HG03442 (cell line): Measurements from ENCODE around the gene ZFP1.

Experiments used
- ATAC-seq: cut with Tn5 transposase; IDR thresholded peaks from one replicate; pipeline ENCODE4 v1.9.1; 2021; ENCODE audit warnings: mild to moderate bottlenecking, moderate library complexity; ENCODE audit not compliant: unreplicated experiment

Gene ZFP1

DNA sequence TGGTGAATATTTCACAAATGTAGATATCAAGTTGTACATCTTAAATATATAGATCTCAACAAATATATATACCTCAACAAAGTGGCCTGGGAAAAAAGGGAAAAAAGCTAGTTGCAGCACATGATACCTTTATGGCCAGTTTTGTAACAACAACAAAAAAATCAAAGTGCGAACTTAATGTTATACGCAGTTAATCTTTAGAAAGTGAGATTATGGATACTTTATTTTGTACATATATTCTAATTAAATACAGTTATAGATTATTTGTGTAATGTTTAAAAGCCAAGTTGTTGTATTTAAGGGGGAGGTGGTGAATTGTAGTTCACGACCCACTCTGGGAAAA lies 385 bp upstream of the ZFP1 start:
- ATAC-seq = no peak

GRCh38 chr16:75151798-75152197 lies 3.5 kb downstream of the ZFP1 start:
- ATAC-seq = no peak

- no peak for ATAC-seq
Observed at GRCh38 chr16:75152635-75153034, 4.3 kb downstream of the ZFP1 start.

DNA sequence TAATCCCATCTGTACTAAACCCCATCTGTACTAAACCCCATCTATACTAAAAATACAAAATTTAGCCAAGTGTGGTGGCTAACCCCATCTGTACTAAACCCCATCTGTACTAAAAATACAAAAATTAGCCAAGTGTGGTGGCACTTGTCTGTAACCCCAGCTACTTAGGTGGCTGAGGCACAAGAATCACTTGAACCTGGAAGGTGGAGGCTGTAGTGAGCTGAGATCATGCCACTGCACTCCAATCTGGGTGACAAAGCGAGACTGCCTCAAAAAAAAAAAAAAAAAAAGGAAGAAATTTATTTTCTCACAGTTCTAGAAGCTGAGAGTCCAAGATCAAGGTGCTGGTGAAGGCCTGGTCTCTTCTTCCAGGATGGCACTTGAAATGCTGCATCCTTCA lies 12.1 kb downstream of the ZFP1 start:
- no peak for ATAC-seq

DNA sequence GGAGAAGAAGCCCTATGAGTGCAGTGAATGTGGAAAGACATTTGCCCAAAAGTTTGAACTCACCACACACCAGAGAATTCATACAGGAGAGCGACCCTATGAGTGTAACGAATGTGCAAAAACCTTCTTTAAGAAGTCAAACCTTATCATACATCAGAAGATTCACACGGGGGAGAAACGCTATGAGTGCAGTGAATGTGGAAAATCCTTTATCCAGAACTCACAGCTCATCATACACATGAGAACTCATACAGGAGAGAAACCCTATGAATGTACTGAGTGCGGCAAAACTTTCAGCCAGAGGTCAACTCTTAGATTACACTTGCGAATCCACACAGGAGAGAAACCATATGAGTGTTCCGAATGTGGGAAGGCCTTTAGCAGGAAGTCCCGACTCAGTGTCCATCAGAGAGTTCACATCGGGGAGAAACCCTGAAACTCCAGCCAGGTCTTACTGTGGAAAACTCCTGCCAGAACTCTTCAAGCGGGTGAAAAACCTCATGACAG lies 21.6 kb downstream of the ZFP1 start:
- ATAC-seq = no peak

DNA sequence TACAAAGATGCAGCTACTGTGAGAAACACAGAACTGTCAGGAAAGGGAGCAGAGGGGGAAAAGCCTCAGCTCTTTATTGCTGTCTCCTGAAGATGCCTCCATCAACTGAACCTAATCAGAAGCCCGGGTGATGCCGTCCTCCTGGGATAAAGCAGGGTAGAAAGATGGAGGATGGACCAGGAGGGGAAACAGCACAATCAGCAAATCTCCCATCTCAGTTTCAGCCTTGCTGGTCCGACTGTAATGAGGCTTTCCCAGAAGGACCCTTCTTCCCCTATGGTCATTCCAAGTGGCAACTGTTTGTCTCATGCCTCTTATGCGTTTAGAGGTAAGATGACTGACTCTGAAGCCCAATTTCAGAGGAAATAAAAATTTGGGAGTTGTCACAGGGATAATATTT lies 24.3 kb downstream of the ZFP1 start:
- ATAC-seq = no peak

DNA sequence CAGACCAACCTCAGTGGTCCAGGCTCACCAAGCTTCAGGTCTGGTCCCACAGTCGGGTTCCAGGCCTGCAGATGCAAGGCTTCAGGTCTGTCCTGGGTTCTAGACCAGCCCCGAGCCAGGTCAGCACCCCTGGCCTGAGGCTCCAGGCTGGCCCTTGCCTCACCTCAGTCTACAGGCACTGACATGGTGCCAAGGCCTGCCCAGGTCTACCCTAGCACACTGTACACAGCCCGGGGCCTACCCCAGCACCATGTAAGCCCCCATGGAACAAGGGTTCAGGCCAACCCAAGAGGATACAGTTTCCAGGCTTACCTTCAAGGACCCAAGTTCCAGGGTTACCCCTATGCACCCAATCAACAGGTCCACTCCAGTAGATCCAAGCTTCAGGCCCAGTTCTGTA lies 26.8 kb downstream of the ZFP1 start:
- ATAC-seq = no peak

DNA sequence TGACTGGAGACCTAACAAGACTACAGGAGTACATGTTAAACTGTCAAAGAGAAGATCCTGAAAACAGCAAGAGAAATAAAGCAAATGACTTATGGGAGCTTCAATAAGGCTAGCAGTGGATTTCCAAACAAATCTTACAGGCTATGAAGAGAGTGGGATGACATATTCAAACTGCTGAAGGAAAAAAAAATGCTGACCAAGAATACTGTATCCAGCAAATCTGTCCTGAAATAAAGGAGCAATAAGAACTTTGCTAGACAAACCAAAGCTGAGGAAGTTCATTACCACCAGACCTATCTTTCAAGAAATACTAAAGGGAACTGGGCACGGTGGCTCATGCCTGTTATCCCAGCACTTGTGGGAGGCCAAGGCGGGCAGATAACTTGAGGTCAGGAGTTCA lies 28.6 kb downstream of the ZFP1 start:
- no peak for ATAC-seq

DNA sequence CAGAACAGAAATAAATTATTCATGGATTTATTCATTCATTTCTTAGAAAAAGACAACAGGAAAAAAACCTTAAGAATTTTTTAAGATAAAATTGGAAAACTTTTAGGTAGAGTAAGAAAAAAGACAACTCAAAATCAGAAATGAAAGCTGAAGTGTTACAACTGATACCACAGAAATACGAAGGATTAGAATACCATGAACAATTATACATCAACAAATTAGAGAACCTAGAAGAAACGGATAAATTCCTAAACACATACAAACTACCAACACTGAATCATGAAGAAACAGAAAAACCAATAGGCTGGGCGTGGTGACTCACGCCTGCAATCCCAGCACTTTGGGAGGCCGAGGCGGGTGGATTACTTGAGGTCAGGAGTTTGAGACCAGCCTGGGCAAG lies 30.9 kb downstream of the ZFP1 start:
- no peak for ATAC-seq

DNA sequence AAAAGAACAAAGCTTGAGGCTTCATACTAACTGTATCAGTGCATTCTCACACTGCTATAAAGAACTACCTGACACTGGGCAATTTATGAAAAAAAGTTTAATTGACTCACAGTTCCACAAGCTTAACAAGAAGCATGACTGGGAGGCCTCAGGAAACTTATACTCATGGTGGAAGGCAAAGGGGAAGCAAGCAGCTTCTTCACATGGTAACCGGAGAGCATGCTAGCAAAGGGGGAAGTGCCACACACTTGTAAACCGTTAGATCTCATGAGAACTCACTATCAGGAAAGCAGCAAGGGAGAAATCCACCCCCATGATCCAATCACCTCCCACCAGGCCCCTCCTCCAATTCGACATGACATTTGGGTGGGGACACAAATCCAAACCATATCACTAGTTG lies 33.3 kb downstream of the ZFP1 start:
- no peak for ATAC-seq

DNA sequence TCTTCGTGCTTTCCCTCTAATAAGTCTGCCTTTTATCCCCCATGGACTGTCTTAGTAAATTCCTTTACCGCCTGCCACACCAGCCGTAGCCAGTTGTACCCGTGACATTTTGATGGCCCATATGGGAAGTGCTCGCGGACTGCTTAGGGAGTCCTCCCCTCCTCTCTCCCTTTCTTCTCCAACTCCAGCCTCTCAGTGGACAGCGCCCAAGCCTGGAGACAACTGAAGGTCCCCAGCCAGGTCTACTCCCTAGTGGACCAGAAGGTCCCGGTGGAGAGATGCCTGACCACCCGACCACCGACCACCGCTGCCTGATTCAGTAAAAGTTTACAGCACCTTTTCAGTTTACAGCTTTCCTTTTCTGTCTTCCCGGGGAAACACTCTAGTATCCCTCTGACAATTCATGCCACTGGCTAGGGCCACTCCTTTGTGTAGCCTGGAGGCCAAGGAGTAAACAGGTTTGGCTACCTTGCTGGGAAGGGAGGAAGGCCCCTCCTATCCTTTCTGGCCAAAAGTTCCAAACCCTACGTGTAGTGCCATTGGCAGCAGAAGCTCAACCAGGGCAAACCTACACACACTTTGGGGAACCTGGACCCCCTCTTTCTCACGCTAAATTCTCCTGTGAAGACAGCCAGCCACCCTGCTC lies 40.6 kb downstream of the ZFP1 start:
- no peak for ATAC-seq

DNA sequence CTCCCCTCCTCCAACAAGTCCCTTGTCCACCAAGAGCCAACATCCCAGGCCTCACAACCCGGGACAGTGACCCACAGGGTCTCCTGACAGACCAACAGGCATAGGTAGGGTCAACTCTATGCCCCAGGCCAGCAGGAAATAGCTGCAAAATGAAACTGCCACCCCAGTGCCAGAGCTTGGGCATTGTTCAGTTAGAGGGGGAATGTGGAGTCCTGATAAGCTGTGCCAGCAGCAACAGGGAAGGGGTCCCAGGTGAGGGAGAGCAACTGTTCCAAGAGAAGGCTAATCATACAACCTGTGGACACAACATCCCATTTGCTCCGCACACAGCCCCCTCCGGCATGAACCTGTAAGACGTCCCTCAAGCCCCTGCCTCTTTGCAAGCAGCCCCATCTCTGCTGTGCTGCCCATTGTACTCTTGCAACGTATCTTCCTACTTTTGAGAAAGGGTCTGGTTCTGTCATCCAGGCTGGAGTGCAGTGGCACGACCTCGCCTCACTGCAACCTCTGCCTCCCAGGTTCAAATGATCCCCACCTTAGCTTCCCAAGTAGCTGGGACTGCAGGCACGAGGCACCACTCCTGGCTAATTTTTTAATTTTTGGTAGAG lies 41.4 kb downstream of the ZFP1 start:
- ATAC-seq = no peak

DNA sequence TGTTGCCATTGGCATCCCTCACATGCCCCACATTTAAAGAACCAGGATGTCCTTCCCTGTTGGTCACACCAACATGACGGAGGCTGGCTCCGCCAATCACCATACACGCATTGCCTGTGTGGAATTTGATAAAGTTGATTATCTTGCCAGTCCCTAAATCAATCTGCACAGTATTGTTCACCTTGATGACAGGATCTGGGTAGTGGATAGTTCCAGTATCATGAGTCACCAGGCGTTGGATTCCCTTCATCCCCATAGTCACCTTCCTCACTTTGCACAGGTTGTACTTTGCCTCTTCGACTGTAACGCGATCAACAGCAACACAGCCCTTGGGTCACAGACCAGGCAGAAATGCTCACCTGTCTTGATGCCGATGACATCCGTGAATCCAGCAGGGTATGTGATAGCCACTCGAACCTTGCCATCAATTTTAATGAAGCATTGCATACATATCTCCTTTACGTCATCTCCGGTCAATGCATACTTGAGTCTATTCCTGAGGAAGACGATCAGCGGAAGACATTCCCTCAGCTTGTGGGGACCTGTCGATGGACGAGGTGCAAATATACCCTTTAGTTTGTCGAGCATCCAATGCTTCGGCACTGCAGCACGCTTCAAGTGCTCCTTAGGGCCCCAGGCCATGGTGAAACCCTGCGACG lies 44.4 kb downstream of the ZFP1 start:
- ATAC-seq = no peak

GRCh38 chr16:75193265-75193650 lies 44.9 kb downstream of the ZFP1 start:
- no peak for ATAC-seq

DNA sequence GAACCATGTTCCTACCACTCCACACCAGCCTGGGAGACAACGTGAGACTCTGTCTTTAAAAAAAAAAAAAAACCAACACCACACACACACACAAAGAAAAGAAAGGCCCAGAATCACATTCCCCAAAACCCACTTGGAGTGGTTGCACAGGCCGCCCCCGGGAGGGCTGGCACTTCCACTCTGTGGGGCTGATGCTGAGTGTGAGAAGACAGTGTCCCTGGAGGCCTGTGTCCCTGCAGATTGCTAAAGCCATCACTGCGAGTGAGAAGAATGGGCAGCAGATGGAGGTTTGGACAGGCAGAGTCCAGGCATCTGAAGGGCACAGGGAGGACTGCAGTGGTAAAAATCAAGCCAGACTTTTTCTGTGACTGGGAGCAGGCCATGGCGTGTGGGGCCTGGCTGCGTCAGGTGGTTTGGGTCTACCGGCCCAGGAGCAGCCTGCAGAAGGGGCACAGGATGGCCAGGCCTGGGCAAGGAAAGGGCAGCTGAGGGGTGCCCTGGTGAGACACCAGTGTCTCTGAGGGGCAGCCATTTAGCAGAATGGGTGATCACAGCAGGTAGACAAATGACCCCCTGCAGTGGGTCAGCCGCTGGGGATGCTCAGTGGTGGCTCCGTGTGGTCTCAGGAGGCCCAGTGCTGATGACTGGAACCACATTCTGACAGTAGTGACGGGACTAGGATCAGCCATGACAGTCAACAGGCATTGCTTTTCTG lies 45.6 kb downstream of the ZFP1 start:
- no peak for ATAC-seq

DNA sequence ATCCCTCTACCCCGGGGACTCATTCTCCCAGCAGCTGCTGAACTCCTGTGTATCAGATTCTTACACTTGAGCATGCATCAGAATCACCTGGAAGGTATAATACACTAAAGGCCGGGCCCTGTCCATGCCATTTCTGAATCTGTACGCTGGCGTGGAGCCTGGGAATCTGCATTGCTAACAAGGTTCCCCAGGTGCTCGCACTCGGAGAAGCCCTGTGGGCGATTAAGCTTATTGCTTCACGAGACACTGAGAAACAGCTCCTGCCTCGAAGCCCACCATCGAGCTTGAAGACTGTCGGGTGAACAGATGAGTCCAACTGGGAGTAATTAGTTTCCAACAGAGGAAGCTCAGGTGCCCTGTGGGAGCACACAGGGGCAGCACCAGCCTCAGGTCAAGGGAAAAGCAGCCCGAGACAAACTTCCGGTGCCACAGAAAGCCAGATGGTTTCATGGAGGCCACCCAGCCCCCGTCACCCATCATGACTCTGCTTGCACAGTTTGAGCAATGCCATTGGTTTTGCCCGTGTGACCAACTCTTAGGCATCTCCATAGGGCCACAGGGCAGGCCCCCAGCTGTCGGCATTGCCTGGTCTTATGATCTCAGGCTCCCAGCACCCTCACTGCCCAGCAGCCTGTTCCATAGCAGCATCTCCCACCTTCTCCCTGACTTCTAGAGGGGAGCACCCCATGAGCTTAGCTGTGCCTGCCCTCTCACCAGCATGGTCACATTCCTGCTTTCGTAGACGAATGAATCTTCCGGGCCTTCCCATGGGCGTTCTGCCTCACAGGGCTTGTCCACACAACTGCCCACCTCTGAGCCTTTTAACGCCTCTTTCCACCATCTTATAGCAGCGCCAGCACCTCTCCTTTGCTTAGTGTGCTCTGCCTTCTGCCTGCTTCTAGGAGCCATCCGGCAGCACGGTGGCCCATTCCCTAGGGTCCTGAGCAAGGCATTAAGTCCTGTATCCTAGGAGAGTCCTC lies 47.8 kb downstream of the ZFP1 start:
- ATAC-seq = no peak

GRCh38 chr16:75196836-75197235 lies 48.5 kb downstream of the ZFP1 start:
- no peak for ATAC-seq

DNA sequence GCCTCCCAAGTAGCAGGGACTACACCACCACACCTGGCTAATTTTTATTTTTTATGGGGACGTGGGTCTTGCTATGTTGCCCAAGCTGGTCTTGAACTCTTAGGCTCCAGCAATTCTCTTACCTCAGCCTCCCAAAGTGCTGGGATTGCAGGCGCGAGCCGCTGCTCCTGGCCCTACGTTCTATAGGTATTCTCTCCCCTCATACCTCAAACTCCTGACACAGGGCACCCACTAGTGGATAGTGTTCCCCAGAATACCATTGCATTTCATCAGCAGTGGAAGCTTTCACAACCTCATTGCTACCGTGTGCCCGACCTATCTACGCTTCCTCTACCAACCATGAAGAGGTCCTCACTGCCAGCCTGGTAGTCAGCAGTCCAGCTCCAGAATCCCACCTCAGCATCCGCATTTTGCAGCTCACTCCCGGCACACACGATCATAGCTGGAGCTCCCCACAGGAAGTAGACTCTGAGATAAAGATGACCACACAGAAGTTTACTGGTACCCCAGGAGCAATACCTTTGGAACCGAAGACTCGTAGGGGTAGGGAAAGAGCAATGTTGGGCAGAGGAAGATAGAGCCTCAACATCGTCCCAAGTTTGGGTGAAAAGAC lies 49.3 kb downstream of the ZFP1 start:
- no peak for ATAC-seq

DNA sequence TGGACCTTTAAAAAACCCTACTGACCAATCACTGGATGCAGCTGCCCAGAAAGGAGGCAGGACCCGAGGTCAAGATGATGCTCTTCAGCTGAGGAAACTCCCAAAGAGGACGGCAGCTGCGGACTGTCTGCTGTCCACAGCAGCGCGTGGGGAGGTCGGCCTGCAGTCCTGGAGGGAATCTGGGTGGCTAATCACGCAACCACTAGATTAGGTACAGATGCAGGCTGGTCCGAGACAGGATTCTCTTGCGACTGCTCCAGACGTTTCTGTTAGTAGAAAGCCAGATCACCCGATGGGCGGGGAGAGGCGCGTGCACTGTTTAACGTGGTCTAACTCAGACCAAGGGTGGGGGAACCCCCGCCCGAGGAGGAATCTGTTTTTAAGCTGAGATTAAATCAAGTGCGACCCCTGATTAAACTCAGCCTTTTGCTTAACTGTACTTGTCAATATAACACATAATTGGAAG lies 49.8 kb downstream of the ZFP1 start:
- no peak for ATAC-seq

- no peak for ATAC-seq
Observed at GRCh38 chr16:75202069-75202590, 53.8 kb downstream of the ZFP1 start.
